SK-N-SH treated with all-trans-retinoic acid at 6 μM for 48 hours (cell line): Measurements from ENCODE around the gene PRR5L.
A peak's percentile ranks its signal among the peaks of the same experiment; 100 is the strongest.

ENCODE experiments used
- ATAC-seq: fragments of 200-7000 bp; cut with Tn5 transposase; 3 replicates; pipeline ENCODE4 v1.9.1; 2020; ENCODE audit warnings: mild to moderate bottlenecking, moderate library complexity
- ARNTL ChIP-seq: fragments of 450-650 bp; formaldehyde crosslinking; IDR thresholded peaks from 2 replicates; pipeline ENCODE4 v1.5.0; 2020; ENCODE audit warnings: low read depth, mild to moderate bottlenecking, moderate library complexity, borderline replicate concordance
- BACH2 ChIP-seq: fragments of 250-450 bp; sonication (Bioruptor Pico); IDR thresholded peaks from 2 replicates; pipeline ENCODE4 v1.9.0; 2021; ENCODE audit warnings: mild to moderate bottlenecking, borderline replicate concordance
- CREB5 ChIP-seq: fragments of 250-450 bp; sonication (Bioruptor Pico); IDR thresholded peaks from 2 replicates; pipeline ENCODE4 v1.5.1; 2020; ENCODE audit warnings: low read depth, mild to moderate bottlenecking, moderate library complexity
- CSDC2 ChIP-seq: fragments of 250-450 bp; sonication (Bioruptor Pico); IDR thresholded peaks from 2 replicates; pipeline ENCODE4 v1.5.0; 2020; ENCODE audit warnings: mild to moderate bottlenecking, moderate library complexity
- CSRNP3 ChIP-seq: fragments of 250-450 bp; sonication (Bioruptor Pico); IDR thresholded peaks from 2 replicates; pipeline ENCODE4 v1.5.1; 2021; ENCODE audit warnings: mild to moderate bottlenecking, moderate library complexity
- ESRRG ChIP-seq: fragments of 250-450 bp; sonication (Bioruptor Pico); IDR thresholded peaks from 2 replicates; pipeline ENCODE4 v1.6.1; 2021; ENCODE audit warnings: mild to moderate bottlenecking
- GLIS3 ChIP-seq: fragments of 250-450 bp; sonication (Bioruptor Pico); IDR thresholded peaks from 2 replicates; pipeline ENCODE4 v1.5.0; 2020; ENCODE audit warnings: mild to moderate bottlenecking, moderate library complexity
- PATZ1 ChIP-seq: fragments of 250-450 bp; sonication (Bioruptor Pico); IDR thresholded peaks from 2 replicates; pipeline ENCODE4 v1.8.0; 2020; ENCODE audit warnings: mild to moderate bottlenecking, moderate library complexity, borderline replicate concordance
- POU6F1 ChIP-seq: fragments of 250-450 bp; sonication (Bioruptor Pico); IDR thresholded peaks from 2 replicates; pipeline ENCODE4 v1.8.0; 2021; ENCODE audit warnings: low read depth, mild to moderate bottlenecking, moderate library complexity, borderline replicate concordance
- PPARA ChIP-seq: fragments of 250-450 bp; sonication (Bioruptor Pico); IDR thresholded peaks from 2 replicates; pipeline ENCODE4 v1.5.0; 2020; ENCODE audit warnings: mild to moderate bottlenecking, borderline replicate concordance
- RARB ChIP-seq: fragments of 250-450 bp; sonication (Bioruptor Pico); IDR thresholded peaks from 2 replicates; pipeline ENCODE4 v1.8.0; 2021; ENCODE audit warnings: mild to moderate bottlenecking, moderate library complexity
- TCF4 ChIP-seq: fragments of 250-450 bp; sonication (Bioruptor Pico); IDR thresholded peaks from 2 replicates; pipeline ENCODE4 v1.8.0; 2021; ENCODE audit warnings: mild to moderate bottlenecking, moderate library complexity, borderline replicate concordance
- TOX ChIP-seq: fragments of 250-450 bp; sonication (Bioruptor Pico); IDR thresholded peaks from 2 replicates; pipeline ENCODE4 v1.8.0; 2021; ENCODE audit warnings: mild to moderate bottlenecking, moderate library complexity, borderline replicate concordance
- TSHZ2 ChIP-seq: fragments of 250-450 bp; sonication (Bioruptor Pico); IDR thresholded peaks from 2 replicates; pipeline ENCODE4 v1.5.0; 2020; ENCODE audit warnings: mild to moderate bottlenecking, moderate library complexity
- ZC3H10 ChIP-seq: fragments of 250-450 bp; sonication (Bioruptor Pico); IDR thresholded peaks from 2 replicates; pipeline ENCODE4 v1.5.1; 2021; ENCODE audit warnings: mild to moderate bottlenecking, moderate library complexity
- ZFP3 ChIP-seq: fragments of 250-450 bp; sonication (Bioruptor Pico); IDR thresholded peaks from 2 replicates; pipeline ENCODE4 v1.5.0; 2020; ENCODE audit warnings: mild to moderate bottlenecking, moderate library complexity
- ZFP30 ChIP-seq: fragments of 450-650 bp; formaldehyde crosslinking; IDR thresholded peaks from 2 replicates; pipeline ENCODE4 v1.5.0; 2022; ENCODE audit warnings: mild to moderate bottlenecking, moderate library complexity
- ZNF565 ChIP-seq: fragments of 450-650 bp; formaldehyde crosslinking; conservative IDR thresholded peaks from 2 replicates; pipeline ENCODE4 v1.5.0; 2020; ENCODE audit warnings: low read depth, mild to moderate bottlenecking, moderate library complexity
- ZNF70 ChIP-seq: fragments of 450-650 bp; formaldehyde crosslinking; IDR thresholded peaks from 2 replicates; pipeline ENCODE4 v1.5.0; 2020; ENCODE audit warnings: mild to moderate bottlenecking, moderate library complexity
- ZNF8 ChIP-seq: fragments of 450-650 bp; formaldehyde crosslinking; IDR thresholded peaks from 2 replicates; pipeline ENCODE4 v1.5.0; 2020; ENCODE audit warnings: mild to moderate bottlenecking, moderate library complexity

Gene PRR5L

GRCh38 chr11:36282926-36283325 is 13.2 kb upstream of the PRR5L start:
- TF ChIP-seq ZFP3 (CRISPR knock-in tag) (no peak), CSDC2 (CRISPR knock-in tag) (no peak), ZNF70 (CRISPR knock-in tag) (no peak), PATZ1 (CRISPR knock-in tag) (no peak), GLIS3 (CRISPR knock-in tag) (no peak), ZFP30 (CRISPR knock-in tag) (no peak), TOX (CRISPR knock-in tag) (no peak), TCF4 (CRISPR knock-in tag) (no peak), ZNF565 (CRISPR knock-in tag) (no peak), BACH2 (CRISPR knock-in tag) (no peak), ARNTL (no peak), TSHZ2 (CRISPR knock-in tag) (no peak), CSRNP3 (CRISPR knock-in tag) (no peak), ZNF8 (no peak), RARB (CRISPR knock-in tag) (no peak), PPARA (CRISPR knock-in tag) (no peak), ZC3H10 (CRISPR knock-in tag) (no peak), POU6F1 (no peak)
- ATAC-seq, result no peak

- 0 out of 3 replicates have a peak, but pooled peaks have one; percentile 5 for ATAC-seq
- TF ChIP-seq PPARA (CRISPR knock-in tag) (no peak), ZFP3 (CRISPR knock-in tag) (no peak), ESRRG (CRISPR knock-in tag) (no peak), CREB5 (CRISPR knock-in tag) (no peak), POU6F1 (no peak), ZNF8 (no peak), ARNTL (no peak), ZFP30 (CRISPR knock-in tag) (no peak)
These were observed 7.5 kb upstream of the PRR5L start for GRCh38 chr11:36288442-36289225.
